ENCODE data around the gene ASXL3.

The ASXL3 gene

DNA sequence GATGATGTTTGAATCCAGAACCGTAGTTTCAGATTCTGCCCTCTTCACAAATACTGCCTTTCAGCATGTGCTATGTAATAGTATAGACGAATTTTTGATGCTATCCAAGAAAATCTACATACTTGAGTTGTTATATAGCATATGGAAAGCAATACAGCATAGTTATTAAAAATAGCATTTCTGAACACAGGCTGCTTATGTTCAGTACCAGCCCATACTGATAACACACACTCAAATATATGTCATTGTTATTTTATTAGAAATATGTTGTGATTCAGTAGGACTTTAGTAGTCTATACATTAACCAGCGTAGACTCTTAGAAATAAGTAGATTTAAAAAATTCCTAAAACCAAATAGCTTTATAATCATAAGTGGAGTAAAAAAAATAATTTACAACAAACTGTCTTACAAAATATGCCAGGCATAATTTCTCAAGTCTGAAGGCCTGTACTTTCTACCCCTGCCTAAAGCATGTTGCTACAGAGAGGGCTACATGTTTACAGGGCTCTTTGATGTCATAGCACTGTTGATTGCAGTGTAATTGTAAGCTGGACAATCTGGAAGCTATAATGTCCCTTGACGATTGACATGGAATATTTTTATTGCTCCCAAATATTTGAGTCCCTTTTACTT, 86.3 kb downstream of the ASXL3 start:
- H3K4me3 Mint-ChIP-seq: no peak overlapping the region

GRCh38 chr18:33665187-33665586, 87.2 kb downstream of the ASXL3 start:
- Mint-ChIP-seq H3K27ac (no peak overlapping the region), H3K36me3 (no peaks in the 10 kb centered on the region), H3K9me3 (ENCODE audit: low read depth) (no peaks in the 10 kb centered on the region), H3K4me3 (no peak overlapping the region), H3K4me1 (ENCODE audit: low read depth) (no peaks in the 10 kb centered on the region), H3K27me3 (no peaks in the 10 kb centered on the region)

More for the DNA sequence above, 86.3 kb downstream of the ASXL3 start:
- Mint-ChIP-seq H3K36me3 (no peaks in the 10 kb centered on the region), H3K9me3 (ENCODE audit: low read depth) (no peaks in the 10 kb centered on the region), H3K27ac (no peak overlapping the region), H3K27me3 (no peaks in the 10 kb centered on the region), H3K4me1 (ENCODE audit: low read depth) (no peaks in the 10 kb centered on the region)

DNA sequence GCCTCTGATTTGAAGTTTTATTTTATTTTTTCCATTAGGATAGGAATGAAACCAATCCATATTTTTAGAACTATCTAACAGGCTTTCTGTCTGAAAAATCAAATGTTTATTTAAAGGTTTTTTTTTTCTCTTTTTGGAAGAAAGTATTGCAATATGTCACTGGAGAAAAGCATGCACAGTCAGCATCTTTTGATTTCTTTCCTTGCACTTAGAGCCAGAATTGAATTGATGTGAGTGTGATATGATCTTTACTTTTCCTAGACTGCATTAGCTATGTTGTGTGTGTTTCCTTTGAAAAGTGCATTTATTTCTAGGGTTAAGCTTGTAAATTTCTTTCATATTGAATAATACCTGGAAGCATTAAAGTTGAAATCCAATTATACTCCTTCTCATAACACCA, 87.6 kb downstream of the ASXL3 start:
- H3K4me3 Mint-ChIP-seq: no peak overlapping the region
- no peaks in the 10 kb centered on the region for H3K27me3 Mint-ChIP-seq
- H3K4me1 Mint-ChIP-seq (ENCODE audit: low read depth): no peaks in the 10 kb centered on the region
- no peak overlapping the region for H3K27ac Mint-ChIP-seq
- H3K36me3 Mint-ChIP-seq: no peaks in the 10 kb centered on the region
- H3K9me3 Mint-ChIP-seq (ENCODE audit: low read depth): no peaks in the 10 kb centered on the region

DNA sequence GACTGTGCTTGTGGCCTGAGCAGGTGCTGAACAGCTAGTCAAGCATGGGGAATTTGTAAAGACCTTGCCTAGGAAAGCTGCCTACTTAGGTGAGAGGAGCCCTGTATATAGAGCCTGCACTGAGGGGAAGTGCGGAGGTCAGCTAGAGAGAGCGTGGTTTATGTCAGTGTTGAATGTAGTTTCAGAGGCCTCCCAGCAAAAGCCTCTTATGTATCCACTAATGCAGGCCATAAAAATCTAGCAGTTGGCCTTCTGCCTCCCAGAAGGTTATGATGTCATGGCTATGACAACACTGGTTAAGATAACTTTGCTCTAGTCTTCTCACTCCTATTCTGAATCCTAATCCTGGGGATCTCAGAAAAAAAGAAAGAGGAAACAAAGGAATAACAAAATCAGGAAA, 88.9 kb downstream of the ASXL3 start:
- no peaks in the 10 kb centered on the region for H3K4me1 Mint-ChIP-seq (ENCODE audit: low read depth)
- H3K9me3 Mint-ChIP-seq (ENCODE audit: low read depth): no peaks in the 10 kb centered on the region
- no peak overlapping the region for H3K4me3 Mint-ChIP-seq

GRCh38 chr18:33669589-33669988, 91.6 kb downstream of the ASXL3 start:
- Mint-ChIP-seq H3K27me3 (no peaks in the 10 kb centered on the region), H3K4me3 (no peak overlapping the region), H3K27ac (no peak overlapping the region), H3K4me1 (ENCODE audit: low read depth) (no peaks in the 10 kb centered on the region), H3K9me3 (ENCODE audit: low read depth) (no peaks in the 10 kb centered on the region), H3K36me3 (no peaks in the 10 kb centered on the region)

More for the DNA sequence above, 88.9 kb downstream of the ASXL3 start:
- H3K27me3 Mint-ChIP-seq: no peaks in the 10 kb centered on the region
- no peak overlapping the region for H3K27ac Mint-ChIP-seq
- no peaks in the 10 kb centered on the region for H3K36me3 Mint-ChIP-seq

GRCh38 chr18:33670029-33670428, 92.0 kb downstream of the ASXL3 start:
- H3K27me3 Mint-ChIP-seq: no peaks in the 10 kb centered on the region
- no peaks in the 10 kb centered on the region for H3K9me3 Mint-ChIP-seq (ENCODE audit: low read depth)
- H3K36me3 Mint-ChIP-seq: no peaks in the 10 kb centered on the region
- no peak overlapping the region for H3K4me3 Mint-ChIP-seq
- no peaks in the 10 kb centered on the region for H3K4me1 Mint-ChIP-seq (ENCODE audit: low read depth)
- no peak overlapping the region for H3K27ac Mint-ChIP-seq

DNA sequence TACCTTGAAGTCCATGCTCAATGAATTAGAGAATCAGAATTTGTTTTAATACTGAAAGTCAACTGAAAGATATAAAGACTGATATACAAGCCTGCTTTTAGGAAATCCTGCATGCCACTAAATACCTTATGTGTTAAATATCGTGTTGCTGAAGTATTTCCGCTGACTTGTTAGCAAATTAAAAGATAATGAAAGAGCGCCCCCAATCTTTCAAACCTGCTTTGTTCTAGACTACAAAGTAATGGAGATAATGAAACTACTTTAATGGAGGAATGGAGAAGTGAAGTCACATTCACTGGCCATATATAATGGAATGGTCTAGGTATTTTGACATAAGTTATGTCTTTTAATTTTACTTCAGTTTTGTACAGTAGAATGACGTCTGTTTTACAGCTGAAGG, 95.7 kb downstream of the ASXL3 start:
- Mint-ChIP-seq H3K9me3 (ENCODE audit: low read depth) (no peaks in the 10 kb centered on the region), H3K27me3 (no peaks in the 10 kb centered on the region), H3K4me3 (no peak overlapping the region), H3K27ac (no peak overlapping the region), H3K36me3 (no peaks in the 10 kb centered on the region), H3K4me1 (ENCODE audit: low read depth) (no peaks in the 10 kb centered on the region)

- H3K9me3 Mint-ChIP-seq (ENCODE audit: low read depth): no peaks in the 10 kb centered on the region
- no peaks in the 10 kb centered on the region for H3K36me3 Mint-ChIP-seq
- H3K4me1 Mint-ChIP-seq (ENCODE audit: low read depth): no peaks in the 10 kb centered on the region
- H3K27me3 Mint-ChIP-seq: no peaks in the 10 kb centered on the region
- no peak overlapping the region for H3K27ac Mint-ChIP-seq
- no peak overlapping the region for H3K4me3 Mint-ChIP-seq
Measured at GRCh38 chr18:33676593-33676992, 98.6 kb downstream of the ASXL3 start.

DNA sequence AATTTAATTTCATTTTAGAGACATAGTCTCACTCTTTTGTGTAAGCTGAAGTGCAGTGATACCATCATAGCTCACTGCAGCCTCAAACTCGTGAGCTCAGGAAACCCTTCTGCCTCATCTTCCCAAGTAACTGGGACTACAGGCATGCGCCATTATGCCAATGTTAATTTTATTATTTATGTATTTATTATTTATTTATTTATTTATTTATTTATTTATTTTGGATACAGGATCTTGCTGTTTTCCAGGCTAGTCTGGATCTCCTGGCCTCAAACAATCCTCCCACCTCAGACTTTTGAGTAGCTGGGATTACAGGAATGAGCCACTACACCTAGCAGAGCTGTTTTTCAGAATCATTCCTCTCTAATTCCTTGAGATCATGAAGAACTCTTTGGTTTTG, 99.9 kb downstream of the ASXL3 start:
- H3K27ac Mint-ChIP-seq: no peak overlapping the region
- H3K27me3 Mint-ChIP-seq: no peaks in the 10 kb centered on the region
- H3K4me1 Mint-ChIP-seq (ENCODE audit: low read depth): no peaks in the 10 kb centered on the region
- H3K9me3 Mint-ChIP-seq (ENCODE audit: low read depth): no peaks in the 10 kb centered on the region
- H3K36me3 Mint-ChIP-seq: no peaks in the 10 kb centered on the region
- H3K4me3 Mint-ChIP-seq: no peak overlapping the region

DNA sequence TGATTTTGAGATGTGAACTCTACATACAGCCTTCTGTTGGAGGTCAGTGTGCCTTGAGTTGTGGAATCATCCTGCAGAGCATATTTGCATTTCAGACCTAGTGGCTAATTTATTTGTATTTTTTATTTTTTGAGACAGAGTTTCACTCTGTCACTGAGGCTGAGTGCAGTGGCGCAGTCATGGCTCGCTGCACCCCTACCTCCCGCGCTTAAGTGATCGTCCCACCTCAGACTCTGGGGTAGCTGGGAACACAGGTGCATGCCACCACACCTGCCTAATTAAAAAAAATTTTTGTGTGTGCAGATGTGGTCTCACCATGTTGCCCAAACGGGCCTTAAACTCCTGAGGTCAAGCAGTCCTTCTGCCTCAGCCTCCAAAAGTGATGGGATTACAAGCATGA, 104.4 kb downstream of the ASXL3 start:
- H3K27me3 Mint-ChIP-seq: no peaks in the 10 kb centered on the region
- no peak overlapping the region for H3K4me3 Mint-ChIP-seq
- H3K9me3 Mint-ChIP-seq (ENCODE audit: low read depth): peaks cover 6% of the 10 kb centered on the region
- no peaks in the 10 kb centered on the region for H3K4me1 Mint-ChIP-seq (ENCODE audit: low read depth)
- H3K27ac Mint-ChIP-seq: no peak overlapping the region
- no peaks in the 10 kb centered on the region for H3K36me3 Mint-ChIP-seq

DNA sequence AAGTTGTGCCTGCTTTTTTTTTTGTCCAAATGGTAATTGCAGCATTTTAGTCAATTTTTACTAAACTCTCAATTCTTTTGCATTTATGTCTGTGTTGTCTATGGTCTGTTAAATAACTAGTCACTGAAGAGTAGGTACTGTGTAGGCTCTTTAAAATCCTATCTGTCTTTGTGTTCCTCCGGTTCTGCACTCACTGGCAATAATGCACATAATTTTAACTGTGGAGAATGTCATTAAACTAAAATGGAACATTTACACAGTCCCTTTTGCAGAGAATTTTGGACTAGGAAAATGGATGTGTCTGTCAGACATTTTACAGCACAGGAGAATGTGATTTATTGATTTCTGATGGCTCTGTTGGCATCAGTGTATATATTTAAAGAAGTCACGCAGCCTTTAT, 116.6 kb downstream of the ASXL3 start:
- Mint-ChIP-seq H3K4me1 (ENCODE audit: low read depth) (no peaks in the 10 kb centered on the region), H3K27ac (no peak overlapping the region), H3K9me3 (ENCODE audit: low read depth) (no peaks in the 10 kb centered on the region), H3K36me3 (no peaks in the 10 kb centered on the region), H3K27me3 (no peaks in the 10 kb centered on the region), H3K4me3 (no peak overlapping the region)

DNA sequence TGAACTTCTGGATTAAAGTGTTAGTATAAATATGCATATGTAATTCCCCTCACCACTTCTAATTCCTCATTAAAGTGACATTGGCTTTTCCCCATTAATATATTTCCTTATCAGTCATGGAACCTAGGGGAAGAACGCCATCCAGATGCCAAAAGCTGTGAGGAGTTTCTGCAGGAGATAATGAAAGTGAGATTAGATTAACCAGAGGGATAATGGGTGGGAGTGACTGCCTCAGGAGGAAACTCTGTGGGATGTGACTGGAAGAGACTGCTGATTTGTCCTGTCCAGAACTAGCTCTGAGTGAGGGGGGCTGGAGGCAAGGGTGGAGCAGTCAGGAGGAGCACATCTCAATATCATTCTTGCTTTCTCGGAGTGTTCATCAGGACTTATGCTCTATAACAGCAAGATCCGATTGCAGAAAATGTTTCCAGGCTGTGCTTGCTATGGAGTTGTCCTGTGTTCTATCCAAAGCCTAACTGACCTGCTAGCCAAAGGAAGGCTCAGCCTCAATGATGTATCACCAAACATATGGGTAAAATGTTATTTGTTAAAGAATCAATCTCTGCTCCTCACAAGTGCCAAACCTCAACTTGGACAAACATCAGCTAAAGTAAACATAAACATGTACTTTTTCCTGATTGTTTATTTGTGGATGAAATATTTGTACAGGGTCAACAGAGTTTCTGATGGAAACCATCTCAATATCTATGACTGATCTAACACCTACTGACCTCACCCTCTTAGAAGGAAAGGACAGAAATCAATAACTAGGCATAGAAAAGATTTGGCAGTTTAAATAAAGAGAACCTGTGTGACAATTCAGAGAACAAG, 118.5 kb downstream of the ASXL3 start:
- no peaks in the 10 kb centered on the region for H3K9me3 Mint-ChIP-seq (ENCODE audit: low read depth)
- H3K4me3 Mint-ChIP-seq: no peak overlapping the region
- H3K4me1 Mint-ChIP-seq (ENCODE audit: low read depth): no peaks in the 10 kb centered on the region
- H3K36me3 Mint-ChIP-seq: no peaks in the 10 kb centered on the region
- no peaks in the 10 kb centered on the region for H3K27me3 Mint-ChIP-seq
- no peak overlapping the region for H3K27ac Mint-ChIP-seq

GRCh38 chr18:33697498-33697897, 119.5 kb downstream of the ASXL3 start:
- no peak overlapping the region for H3K4me3 Mint-ChIP-seq
- H3K4me1 Mint-ChIP-seq (ENCODE audit: low read depth): no peaks in the 10 kb centered on the region
- H3K27ac Mint-ChIP-seq: no peak overlapping the region
- H3K9me3 Mint-ChIP-seq (ENCODE audit: low read depth): no peaks in the 10 kb centered on the region
- H3K36me3 Mint-ChIP-seq: no peaks in the 10 kb centered on the region
- no peaks in the 10 kb centered on the region for H3K27me3 Mint-ChIP-seq

DNA sequence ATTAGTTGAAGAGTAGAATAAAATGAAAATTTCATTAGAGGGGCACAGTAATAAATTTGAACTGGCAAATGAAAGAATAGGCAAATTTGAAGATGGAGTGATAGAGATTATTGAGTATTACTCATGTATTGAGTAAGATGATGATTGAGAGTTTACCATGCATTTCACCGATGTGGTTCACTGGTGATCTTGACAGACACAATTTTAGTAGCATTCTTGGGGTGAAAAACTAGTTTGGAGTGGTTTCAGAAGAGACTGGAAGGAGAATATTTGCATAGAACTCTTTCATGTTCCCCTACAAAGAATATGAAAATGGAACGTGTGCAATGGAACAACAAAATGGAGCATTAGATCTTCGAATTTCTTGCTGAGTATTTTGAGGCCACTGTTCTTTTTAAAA, 121.4 kb downstream of the ASXL3 start:
- Mint-ChIP-seq H3K36me3 (no peaks in the 10 kb centered on the region), H3K27me3 (no peaks in the 10 kb centered on the region), H3K27ac (no peak overlapping the region), H3K4me3 (no peak overlapping the region), H3K4me1 (ENCODE audit: low read depth) (no peaks in the 10 kb centered on the region), H3K9me3 (ENCODE audit: low read depth) (no peaks in the 10 kb centered on the region)

- Mint-ChIP-seq H3K27me3 (no peaks in the 10 kb centered on the region), H3K27ac (no peak overlapping the region), H3K9me3 (ENCODE audit: low read depth) (no peaks in the 10 kb centered on the region), H3K36me3 (no peaks in the 10 kb centered on the region), H3K4me1 (ENCODE audit: low read depth) (no peaks in the 10 kb centered on the region), H3K4me3 (no peak overlapping the region)
Measured at GRCh38 chr18:33700513-33700976, 122.5 kb downstream of the ASXL3 start.

DNA sequence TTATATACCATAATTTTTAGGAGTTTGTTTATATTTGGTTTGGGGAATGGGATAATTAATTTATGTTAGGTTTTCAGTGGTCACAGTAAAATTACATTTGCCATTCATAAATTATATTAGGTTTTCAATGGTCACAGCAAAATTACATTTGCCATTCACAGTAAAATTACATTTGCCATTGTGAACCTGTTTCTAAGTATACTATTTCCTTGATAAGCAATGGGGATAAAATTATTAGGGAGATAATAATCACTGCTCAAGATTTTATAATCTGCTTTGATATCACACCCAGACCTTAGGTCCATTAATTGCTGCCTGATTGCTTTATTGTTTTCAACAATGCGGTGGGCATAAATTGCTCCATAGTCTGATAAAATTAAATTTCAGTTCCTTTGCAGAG, 124.6 kb downstream of the ASXL3 start:
- H3K9me3 Mint-ChIP-seq (ENCODE audit: low read depth): peaks cover 8% of the 10 kb centered on the region
- no peak overlapping the region for H3K4me3 Mint-ChIP-seq
- no peaks in the 10 kb centered on the region for H3K36me3 Mint-ChIP-seq

More for the DNA sequence above, 124.6 kb downstream of the ASXL3 start:
- Mint-ChIP-seq H3K27me3 (no peaks in the 10 kb centered on the region), H3K4me1 (ENCODE audit: low read depth) (no peaks in the 10 kb centered on the region), H3K27ac (no peak overlapping the region)
